GM21825 (cell line): ENCODE data around the gene GNG4.
"Not testable (repeated sequence)": the region's sequence is repeated elsewhere in the genome, so short reads cannot be mapped to it uniquely, and the experiment has no call there.

Experiments used
- ATAC-seq: cut with Tn5 transposase; IDR thresholded peaks from one replicate; pipeline ENCODE4 v1.9.1; 2021; ENCODE audit warnings: mild to moderate bottlenecking, moderate library complexity; ENCODE audit not compliant: unreplicated experiment

GNG4 gene

DNA sequence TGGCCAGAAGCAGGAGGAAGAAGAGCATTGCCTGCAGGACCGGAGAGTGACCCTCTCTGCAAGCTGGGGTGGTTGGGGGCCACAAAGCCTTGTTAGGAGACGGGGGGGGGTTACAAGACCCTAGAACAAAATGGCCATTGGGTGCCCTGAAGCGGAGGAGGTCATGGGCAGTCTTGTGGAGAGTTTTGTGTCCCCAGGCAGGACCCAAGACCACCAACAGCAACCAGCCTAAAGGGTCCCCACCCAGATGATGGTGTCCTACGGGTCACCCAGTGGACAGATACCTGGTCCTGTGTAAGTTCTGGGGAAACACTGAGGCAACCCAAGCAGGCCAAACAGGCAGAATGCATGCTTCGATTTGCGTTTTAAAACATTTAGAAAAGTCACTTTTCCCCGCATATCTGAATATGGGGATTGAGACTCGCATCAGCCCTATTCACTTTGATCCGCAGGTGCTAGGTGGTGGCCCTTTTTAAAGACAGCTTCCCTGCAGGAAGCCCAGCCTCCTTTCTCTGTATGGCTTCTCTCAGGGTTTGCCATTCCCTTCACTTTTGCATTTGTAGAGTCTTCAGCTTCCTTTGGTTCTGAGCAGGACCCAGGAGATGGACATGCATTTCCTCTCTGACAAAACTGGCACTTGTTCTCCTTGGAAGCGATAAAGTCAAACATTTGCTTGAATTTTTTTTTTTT is 21.1 kb downstream of the GNG4 start:
- no peak for ATAC-seq

DNA sequence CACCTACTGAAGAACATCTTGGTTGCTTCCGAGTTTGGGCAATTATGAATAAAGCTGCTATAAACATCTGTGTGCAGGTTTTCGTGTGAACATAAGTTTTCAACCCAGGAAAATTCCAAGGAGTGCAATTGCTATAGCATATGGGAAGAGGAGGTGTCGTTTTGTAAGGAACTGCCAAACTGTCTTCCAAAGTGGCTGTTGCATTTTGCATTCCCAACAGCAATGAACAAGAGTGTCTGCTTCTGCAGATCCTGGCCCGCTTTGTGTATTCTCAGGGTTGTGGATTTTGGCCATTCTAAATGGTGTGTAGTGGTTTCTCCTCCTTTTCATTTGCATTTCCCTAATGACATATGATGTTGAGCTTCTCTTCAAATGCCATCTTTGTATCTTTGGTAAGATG is 23.8 kb downstream of the GNG4 start:
- ATAC-seq: no peak

DNA sequence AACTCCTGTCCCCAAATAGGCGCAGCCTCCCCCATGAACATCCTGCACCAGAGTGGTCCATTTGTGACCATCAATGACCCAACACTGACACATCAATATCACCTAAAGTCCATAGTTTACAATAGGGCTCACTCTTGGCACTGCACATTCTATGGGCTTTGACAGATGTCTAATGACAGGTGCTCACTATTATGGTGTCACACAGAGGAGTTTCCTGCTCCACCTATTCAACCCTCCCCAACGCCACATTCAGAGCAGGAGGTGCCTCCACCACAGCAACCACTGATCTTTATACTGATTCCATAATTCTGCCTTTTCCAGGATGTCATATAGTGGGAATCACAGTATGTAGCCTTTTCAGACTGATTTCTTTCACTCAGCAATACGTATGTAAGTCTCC is 24.2 kb downstream of the GNG4 start:
- no peak for ATAC-seq

DNA sequence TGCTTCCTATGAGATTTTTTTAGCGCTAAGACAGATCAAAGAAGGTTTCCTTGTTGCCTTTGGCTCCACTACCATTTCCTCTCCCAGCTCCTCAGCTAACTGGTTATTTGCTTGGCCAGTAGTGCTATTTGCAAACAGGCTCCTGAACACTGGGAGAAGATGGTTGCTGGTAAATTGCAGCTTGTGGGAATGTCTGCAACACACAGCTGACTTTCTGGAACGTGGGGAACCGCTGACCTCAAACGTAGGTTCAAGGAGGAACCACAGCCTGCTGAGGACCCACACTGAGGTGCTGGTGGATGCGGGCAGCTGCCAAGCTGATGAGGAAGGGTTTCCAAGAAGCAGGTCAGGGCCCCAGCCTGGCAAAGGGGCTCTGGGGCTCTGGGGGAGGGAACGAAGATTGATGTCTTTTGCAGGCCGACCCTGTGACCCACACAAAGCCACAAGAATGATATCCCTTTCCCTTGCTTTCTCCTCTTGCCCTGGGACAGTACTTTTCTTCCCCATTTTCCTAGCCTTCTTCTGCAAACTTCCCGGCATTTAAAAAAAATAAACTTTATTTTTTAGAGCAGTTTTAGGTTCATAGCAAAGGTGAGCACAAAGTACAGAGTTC is 24.8 kb downstream of the GNG4 start:
- ATAC-seq: no peak

DNA sequence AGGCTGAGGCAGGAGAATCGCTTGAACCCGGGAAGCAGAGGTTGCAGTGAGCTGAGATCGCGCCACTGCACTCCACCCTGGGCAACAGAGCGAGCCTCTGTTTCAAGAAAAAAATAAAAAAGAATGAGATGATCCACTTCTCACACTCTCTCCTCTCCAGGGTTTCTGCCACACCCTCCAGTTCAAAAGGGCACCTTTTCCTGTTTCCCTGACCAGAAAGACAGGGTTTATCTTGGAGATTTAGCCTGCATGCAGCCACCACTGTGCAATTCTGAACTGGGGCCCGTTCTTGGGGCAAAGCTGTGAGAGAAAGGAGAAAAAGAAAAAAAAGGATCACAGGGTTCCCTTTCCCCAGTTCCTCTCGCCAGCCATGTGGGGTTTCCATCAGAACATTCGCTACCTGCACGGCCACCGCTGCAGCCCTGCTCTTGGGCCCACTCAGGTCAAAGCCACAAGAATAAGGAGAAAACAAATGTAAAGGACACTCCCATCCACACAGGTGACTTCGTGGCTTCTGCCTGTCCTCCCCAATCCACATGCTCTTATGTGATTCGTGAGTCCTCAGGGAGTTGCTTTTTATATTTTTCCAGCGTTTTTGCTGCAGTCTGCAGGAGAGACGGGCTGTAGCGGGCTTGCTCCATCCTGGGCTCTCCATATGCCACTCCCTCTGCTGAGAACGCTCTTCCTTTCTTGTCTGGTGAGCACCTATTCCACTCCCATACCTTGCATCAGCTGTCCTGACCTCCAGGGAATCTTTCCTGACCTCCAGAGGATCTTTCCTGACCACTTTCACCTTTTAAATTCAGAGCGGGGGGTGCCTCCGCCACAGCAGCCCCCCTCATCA is 26.4 kb downstream of the GNG4 start:
- no peak for ATAC-seq

DNA sequence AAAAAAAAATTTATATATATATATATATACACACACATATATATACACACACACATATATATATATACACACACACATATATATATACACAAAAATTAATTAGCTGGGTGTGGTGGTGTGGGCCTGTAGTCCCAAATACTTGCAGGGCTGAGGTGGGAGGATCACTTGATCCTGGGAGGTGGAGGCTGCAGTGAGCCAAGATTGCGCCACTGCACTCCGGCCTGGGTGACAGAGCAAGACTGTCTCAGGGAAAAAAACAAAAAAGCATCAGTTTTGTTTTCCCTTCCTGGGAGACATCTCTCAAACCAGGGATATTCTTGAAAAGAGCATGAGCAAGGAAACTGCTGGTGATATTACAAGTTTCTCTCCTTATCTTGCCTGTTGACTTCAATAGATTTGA is 30.4 kb downstream of the GNG4 start:
- not testable (repeated sequence) for ATAC-seq

DNA sequence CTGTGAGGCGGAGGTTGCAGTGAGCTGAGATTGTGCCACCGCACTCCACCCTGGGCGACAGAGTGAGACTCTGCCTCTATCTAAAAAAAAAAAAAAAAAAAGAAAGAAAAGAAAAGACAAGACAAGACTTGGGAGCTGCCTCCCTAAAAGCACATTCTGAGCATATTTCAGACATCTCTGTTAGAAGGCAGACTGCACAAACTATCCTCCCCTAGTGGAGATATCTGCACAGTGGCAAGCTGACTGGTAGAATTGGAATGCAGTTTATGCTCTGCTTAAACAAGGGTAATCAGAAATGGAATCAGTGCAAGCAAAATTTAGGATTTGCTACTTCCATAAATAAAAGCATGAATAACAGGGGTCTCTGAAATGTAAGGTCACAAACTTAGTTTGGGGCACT is 31.8 kb downstream of the GNG4 start:
- no peak for ATAC-seq

DNA sequence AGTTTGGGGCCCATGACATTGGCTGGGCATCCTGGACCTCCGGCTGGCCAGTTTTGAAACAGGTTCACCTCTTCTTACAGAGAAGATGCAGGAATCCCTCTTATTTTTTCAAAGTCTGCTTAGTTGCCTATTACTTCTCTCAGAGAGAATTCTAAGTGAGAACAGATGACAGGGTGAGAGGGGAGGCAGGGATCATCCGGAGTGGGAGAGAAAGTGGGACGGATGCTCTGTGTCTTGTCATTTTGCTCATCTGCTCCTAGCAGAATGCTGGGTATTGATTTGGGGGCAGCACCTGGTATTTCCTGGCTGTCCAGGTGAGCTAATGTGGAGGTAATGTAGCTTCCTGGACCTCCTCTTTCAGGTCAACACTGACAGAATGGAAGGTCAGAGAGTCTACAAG is 32.4 kb downstream of the GNG4 start:
- ATAC-seq: no peak

DNA sequence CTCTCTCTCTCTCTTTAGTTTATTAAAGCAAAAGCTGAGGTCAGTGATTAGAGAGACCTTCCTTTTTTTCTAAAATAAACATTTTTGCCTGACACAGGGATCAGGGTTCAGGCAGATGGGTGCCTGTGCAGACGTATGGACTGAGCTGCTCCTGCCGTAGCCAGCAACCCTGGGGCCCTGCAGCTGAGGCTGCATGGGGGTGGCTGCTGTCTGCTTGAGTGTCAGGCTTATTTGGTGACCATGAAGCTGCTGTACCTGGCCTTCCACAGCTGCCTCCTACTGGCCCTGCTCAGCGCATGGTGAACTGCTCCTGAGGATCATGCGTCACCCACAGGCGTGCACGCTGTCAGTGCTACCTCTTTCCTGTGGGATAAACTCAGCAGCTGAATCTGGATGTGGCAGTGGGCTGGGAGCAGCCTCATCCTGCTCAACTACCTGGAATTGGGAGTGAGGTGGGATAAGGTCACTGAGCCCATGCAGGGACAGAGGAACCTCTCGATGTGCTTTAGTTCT is 35.1 kb downstream of the GNG4 start:
- no peak for ATAC-seq

DNA sequence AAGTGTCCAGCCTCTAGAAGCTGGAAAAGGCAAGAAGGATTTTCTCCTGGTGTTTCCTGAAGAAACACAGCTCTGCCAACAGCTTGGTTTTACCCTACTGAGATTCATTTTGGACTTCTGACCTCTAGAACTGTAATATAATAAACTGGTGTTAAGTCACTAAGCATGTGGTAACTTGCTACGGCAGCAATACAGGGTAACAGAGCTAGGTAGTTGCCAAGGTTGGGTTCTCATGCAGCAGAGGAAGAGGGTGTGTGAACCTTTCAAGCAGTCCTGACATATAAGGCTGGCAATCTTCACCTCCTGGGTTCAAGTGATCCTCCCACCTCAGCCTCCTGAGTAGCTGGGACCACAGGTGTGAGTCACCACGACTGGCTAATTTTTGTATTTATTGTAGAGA is 36.0 kb downstream of the GNG4 start:
- no peak for ATAC-seq

DNA sequence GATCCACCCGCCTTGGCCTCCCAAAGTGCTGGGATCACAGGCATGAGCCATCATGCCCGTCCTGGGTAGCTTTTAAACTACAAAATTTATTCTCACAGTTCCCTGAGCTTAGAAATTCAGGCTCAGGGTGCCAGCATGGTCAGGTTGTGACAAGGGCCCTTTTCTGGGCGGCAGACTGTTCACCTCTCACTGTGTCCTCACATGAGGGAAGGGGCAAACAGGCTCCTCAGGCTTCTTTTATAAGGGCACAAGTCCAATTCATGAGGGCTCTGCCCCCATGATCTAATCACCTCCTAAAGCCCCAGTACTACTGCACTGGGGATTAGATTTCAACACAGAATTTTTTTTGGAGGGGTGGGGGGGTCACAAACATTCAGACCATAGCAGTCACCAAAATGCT is 36.8 kb downstream of the GNG4 start:
- ATAC-seq: no peak

DNA sequence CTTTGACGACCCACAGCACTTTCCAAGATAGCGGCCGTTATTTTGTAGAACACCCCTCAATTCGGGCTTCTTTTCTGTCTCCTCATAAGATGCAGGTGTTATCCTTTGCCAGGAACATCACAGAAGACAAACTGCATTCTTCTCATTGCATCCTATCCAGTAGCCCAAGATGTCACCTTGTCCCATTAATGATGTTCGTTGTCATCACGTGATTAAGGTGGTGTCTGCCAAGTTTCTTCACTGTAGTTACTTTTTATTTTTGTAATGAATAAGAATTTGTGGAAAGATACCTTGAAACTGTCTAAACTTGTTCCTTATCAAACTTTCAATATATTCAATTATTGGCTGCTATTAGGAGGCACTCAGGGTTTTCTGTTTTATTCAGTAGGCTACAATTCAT is 39.4 kb downstream of the GNG4 start:
- ATAC-seq: no peak

DNA sequence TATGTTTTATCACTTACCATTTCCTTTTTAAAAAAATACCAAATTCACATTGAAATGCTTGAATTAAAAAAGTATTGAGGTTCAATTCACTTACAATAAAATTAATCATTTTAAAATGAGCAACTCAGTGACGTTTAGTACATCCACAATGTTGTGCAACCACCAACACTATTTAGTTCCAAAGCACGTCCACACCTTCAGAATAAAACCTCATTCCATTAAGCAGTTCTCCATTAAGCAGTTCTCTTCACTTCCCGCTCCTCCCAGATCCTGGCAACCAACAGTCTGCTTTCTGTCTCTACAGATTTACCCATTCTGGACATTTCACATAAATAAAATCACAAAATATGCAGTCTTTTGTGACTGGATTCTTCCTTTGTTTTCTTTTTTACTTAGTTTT is 41.3 kb downstream of the GNG4 start:
- no peak for ATAC-seq

DNA sequence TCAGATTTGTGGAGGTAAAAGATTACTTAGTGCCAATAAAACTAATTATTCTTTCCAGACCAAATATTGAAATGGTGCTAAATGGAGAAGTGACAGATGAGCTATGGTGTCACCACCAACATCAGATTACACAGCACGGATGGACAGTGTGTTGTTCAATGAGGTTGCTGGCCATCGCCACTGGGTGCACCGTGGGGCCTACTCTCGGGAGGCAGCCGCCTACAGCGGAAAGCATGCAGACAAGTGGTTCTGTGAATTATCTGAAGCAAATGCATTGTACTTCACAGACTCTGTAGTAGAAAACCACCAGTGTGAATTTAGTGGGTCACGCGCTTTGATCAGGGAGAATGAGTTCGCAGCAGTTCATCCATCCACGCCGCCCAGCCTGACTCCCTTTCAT is 42.3 kb downstream of the GNG4 start:
- no peak for ATAC-seq

DNA sequence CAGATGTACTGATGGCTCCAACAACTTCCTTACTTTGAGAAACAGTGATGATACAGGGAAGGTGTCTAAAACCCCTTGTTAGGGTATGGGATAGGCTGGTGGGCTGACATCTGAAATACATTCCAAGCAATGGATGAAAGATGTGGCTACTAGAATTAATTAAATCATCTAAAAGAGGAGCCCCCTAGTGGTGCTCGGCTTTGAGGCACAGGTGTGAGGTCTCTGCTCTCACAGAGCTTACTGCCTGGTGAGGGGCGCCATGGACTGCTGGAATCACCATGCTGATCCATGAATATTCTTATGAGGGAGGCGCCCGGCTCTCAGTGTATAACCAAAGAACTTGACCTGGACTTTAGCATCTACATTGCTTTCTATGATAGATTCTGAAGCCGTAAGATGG is 48.5 kb downstream of the GNG4 start:
- ATAC-seq: no peak

DNA sequence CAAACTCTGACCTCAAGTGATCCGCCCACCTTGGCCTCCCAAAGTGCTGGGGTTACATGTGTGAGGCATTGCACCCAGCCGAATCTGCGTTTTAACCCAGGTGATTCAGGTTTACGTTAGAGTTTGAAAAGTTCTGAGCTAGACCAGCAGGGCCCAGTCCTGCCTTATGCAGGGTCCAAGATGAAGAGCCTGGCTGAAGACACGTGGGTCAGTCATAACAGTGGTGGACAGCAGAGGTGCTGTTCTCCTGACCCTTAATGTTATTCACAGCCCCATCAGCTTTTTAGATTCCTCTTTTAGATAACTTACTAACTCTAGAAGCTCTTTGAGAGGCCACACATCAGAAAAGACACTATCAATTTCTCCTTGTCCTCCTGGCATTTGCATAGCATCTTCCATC is 50.0 kb downstream of the GNG4 start:
- ATAC-seq: no peak

DNA sequence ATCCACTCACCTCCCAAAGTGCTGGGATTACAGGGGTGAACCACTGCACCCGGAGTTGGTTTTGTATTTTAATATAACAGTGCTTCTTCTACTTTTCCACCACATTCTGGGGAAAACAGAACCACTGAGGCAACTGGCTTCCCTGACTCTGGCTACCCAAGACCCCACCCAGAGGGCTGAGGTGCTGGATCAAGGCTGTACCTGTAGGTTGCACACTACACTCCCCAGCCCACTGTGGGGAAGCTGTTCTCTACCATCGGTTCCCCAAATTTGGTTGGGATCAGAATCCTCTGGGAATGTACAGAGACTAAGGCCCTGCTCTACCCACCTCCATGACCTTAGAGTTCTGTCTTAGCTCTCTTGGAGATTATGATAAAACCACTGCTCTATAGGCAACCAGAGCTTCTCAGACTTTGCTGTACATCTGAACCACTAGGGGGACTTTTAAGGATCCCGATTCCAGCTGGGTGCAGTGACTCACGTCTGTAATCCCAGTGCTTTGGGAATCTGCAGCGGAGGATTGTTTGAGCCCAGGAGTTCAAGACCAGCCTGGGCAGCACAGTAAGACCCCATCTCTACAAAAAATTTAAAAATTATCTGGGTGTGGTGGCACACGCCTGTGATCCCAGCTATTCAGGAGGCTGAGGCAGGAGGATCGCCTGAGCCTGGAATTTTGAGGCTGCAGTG is 51.6 kb downstream of the GNG4 start:
- ATAC-seq: no peak

DNA sequence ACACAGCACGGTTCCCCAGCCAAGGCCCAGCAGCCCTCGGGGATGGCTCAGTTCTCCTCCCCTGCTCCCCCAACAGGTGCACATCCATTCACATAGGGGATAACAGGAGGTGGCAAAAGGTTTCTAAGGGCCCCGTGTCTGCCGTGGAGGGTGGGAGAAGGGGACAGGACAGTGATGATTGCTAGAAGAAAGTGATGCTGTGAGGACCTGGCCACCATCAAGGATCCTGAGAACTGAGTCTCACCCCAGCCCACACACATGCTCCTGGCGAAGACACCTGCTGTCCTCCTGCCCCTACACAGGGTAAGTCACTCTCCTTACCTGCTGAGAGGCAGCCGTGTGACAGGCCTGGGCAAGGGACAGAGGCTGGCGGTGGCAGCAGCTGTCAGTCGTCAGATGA is 54.5 kb downstream of the GNG4 start:
- no peak for ATAC-seq

DNA sequence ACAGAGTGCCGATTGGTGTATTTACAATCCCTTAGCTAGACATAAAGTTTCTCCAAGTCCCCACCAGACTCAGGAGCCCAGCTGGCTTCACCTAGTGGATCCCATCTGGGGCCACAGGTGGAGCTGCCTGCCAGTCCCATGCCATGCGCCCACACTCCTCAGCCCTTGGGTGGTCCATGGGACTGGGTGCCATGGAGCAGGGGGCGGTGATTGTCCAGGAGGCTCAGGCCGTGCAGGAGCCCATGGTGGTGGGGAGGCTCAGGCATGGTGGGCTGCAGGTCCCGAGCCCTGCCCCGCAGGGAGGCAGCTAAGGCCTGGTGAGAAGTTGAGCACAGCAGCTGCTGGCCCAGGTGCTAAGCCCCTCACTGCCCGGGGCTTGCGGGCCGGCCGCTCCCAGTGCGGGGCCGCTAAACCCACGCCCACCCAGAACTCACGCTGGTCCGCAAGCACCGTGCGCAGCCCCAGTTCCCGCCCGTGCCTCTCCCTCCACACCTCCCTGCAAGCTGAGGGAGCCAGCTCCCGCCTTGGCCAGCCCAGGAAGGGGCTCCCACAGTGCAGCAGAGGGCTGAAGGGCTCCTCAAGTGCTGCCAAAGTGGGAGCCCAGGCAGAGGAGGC is 55.2 kb downstream of the GNG4 start:
- ATAC-seq: not testable (repeated sequence)

DNA sequence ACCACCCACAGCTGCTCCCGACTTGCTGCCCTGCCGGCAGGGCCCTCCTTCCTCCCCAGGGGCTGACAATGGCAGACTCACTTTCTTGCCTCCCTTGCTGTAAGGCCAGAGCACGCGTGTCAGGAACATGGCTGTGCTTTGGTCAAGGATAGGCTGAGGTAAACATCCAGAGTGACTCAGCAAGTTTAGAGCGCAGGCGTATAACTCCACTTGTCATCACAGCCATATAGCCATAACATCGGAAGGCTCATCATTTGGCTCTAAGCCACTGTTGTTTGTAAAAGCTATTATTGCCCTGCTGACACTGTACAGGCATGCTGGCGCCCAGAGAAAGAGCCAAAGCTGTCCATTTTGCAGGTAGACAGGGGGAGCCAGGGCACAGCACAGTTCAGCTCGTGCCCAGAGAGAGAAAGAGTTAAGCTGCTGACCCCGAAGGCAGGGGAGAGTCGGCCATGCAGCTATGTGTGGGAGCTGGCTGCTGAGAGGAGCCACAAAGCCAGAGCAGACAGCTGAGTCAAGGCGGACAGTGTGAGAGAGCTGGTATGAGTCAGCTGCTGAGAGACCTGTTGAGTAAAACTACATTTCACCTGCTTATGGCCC is 60.6 kb downstream of the GNG4 start:
- ATAC-seq: no peak

DNA sequence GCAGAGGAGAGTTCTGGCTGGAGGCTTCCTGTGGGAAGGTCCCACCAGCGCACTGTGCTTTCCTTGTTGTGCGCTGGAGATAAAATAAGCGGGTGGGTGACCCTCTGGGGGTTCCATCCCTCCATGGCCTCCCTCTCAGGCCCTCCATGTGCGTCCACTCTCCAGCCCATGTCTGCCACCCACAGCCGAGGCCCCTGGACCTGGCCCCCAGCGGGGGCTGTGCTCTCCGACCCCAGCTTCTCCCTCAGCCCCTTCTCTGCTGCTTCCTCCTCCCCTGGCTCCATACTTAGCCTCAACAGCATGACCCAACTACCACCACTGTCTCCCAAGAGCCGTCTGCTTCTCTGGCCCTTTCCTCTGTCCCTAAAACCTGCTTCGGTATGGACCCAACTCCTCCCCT is 61.4 kb downstream of the GNG4 start:
- no peak for ATAC-seq
